DMS114 treated with DMSO at 0.1 percent for 48 hours (cell line): ENCODE measurements around the gene LMO1.

ENCODE experiments used
- DNase-seq: peaks from one replicate; lab custom pipeline; 2025; ENCODE audit not compliant: unreplicated experiment; lab: John Stamatoyannopoulos, UW

Gene LMO1

DNA sequence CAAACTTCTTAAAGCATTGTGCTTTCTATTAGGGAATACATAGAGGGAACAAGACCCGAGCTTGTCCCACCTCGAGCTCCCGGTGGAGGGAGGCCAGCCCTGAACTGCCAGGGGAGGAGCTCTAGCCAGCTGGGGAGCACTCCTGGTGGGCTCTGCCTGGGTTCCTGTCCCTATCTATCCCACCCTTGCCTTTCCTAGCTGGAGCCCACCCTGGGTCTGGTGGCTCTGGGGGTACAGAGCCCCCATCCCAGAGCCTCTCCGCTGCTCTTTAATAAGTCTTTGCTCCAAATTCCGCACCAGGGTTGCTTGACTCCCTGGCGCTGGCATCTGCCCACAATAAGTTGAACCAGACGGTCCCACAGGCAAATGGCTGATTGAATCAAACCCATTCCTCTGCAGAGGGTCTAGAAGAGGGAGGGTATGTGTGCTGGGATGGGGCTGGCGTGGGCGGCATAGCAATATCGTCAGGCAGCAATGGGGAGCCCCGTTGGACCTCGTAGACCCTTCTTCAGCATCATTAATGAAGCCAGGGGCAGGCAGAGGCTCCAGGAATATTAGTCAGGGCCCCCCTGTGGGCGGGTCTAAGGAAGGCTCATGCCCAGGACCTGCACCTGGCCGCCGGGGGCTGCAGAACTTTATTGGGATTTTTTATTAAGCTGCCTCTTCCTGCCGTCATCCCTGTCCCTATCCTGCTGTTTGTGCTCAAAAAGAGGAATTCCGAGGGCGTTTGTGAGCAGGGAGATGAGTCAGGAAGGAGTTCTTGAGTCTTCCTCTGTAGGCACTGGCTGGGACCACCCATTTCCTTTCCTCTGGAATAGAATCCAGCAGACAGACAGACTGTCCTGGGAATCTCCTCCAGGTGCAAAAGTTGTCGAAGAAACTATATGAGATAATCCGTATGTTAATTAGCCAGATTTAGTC is 56.3 kb downstream of the LMO1 start:
- no peak for DNase-seq

DNA sequence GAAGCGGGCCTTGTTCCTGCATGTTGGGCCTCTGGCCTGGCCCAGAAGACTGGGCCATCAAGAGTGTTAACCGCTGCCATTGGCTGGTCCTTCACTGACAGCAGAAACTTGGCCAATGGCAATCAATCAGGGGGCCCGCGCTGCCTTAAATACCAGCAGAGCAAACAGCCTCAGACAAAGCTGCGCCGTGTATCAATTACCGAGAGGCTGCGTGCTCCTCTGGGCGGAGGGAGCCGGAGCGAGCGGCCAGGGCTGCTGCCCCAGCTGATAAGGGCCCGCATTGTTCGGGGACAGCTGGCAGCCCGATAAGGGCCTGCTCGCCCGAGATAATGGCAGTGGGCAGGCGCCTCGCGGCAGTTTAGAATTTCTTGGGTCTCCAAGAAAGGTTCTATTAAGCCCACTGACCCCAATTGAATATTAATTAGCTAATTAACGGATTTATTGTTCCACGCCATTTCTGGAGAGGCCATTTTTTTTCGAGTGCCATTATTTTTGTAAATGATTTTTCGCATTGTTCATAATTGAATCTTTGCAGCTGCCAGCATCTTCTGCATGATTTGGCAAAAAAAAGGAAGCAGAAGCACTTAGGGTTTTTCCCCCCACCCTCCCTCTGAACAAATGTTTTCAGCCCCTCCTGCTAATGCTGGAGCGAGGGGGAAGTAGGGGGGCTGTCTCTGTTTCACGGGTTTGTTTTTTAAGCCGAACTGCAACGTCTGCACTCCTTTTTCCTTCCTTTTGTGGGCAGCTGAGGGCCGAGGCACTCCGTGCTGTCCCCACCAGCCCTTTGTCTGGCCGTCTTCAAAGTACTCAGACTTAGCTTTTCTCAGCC is 57.2 kb downstream of the LMO1 start:
- DNase-seq, result no peak

GRCh38 chr11:8205566-8205965 is 58.1 kb downstream of the LMO1 start:
- no peak for DNase-seq

DNA sequence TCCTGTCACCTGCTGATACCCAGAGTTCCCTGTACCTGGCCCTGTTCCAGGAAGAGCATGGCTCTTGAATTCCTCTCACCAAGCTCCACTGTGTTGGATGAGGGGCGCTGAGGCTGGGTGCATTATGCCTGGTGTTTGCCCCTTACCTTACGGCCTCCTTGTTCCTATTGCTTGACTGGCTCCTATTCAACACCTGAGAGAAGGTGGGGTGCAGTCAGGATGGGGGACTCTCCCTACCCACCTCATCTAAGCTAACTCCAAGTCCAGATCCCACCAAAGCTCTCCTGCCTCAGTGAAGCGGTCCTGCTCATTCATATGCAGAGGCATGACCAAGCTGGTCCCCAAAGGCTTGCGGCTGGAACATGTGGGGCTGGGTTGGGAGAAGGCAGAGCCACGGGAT is 59.1 kb downstream of the LMO1 start:
- no peak for DNase-seq

DNA sequence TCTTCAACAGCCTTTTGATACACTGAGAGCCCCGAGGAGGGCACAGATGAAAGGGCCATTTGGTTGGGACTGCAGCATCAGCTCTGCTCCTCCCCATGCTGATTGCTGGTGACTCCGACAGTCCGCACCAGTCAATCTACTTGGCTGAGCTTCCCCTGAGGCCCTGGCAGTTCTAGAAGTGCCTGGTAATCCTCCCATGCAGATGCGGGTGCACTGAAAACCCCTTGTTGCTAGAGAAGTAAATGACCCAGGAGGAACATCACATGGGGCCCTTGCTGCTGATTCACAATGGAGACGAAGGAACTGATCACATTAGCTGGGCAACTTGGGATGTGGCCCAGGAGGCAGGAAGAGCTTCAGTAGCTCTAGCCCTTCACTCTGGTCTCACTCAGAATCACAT is 59.7 kb downstream of the LMO1 start:
- no peak for DNase-seq

DNA sequence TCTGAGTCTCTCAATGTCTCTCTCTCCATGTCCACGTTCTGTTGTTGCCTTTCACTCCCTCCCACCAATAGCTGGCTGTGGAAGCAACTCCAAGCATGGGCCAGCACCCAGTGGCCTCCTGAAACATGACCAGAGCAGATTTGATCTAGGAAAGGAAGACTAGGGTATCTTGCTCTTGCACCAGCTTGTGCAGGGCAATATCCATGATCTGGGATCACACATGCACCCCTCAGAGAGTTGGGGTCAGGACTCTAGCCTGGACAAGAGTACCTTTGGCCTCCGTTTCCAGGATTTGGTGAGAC is 60.3 kb downstream of the LMO1 start:
- no peak for DNase-seq

GRCh38 chr11:8202516-8203413 is 60.9 kb downstream of the LMO1 start:
- DNase-seq, result no peak

- no peak for DNase-seq
These were observed 61.9 kb downstream of the LMO1 start for GRCh38 chr11:8201644-8202365.

GRCh38 chr11:8199676-8200075 is 64.0 kb downstream of the LMO1 start:
- DNase-seq, result no peak

DNA sequence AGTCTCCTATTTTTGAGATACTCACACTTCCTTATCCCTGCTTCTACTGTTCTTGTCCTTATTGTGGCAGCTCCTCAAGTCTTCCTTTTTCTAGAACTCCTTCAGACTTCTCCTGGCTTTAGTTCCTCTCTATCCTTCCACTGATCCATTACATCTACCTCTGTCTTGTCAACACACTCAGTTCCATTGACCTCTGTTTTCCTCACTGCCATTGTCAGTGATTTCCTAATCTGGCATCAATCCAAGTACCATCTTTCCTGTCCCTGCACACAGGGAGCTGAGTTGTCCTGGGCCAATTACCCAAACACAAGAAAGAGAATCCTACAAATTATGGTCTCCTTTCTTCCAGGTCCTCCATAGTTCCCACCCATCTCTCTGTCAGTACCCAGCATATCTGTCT is 66.9 kb downstream of the LMO1 start:
- DNase-seq, result no peak

GRCh38 chr11:8194956-8195355 is 68.7 kb downstream of the LMO1 start:
- no peak for DNase-seq

DNA sequence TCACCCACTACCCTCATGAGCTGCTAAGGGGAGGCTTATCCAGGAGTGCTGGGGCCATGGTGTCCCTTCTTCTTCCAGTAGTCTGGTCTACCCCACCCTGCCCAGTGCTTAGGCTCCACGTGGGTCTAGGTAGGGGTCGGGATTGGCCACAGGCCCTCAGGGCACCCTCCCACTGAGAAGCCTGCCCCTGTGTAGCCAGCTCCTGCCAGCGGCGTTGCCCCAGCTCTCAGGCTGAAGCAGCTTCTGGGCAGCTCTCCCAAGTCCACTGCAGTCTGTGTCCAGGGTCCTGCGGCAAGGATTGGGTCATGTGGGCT is 70.8 kb downstream of the LMO1 start:
- no peak for DNase-seq

- peak; percentile 10 for DNase-seq
These were observed 71.4 kb downstream of the LMO1 start for GRCh38 chr11:8192016-8192895.

- no peak for DNase-seq
These were observed 73.2 kb downstream of the LMO1 start for GRCh38 chr11:8190431-8190830.

DNA sequence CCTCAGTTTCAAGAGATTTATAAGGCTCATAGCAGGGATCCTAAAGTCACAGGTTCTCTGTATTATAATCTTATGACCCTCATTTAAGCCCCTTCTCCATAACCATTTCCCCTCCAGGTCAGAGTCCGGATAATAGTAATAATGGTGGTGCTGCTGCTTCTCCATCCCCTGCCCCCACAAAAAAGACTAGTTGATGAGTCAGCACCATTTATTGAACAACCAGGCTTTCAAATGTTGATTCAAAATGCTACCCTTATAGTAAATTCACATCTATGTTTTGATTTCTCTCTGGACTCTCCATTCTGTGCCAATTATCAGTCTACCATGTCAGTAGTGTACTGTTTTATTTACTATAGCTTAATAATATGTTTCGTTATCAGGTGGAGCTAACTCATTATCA is 77.2 kb downstream of the LMO1 start:
- DNase-seq, result no peak

GRCh38 chr11:8183111-8183510 is 80.6 kb downstream of the LMO1 start:
- DNase-seq, result no peak

DNA sequence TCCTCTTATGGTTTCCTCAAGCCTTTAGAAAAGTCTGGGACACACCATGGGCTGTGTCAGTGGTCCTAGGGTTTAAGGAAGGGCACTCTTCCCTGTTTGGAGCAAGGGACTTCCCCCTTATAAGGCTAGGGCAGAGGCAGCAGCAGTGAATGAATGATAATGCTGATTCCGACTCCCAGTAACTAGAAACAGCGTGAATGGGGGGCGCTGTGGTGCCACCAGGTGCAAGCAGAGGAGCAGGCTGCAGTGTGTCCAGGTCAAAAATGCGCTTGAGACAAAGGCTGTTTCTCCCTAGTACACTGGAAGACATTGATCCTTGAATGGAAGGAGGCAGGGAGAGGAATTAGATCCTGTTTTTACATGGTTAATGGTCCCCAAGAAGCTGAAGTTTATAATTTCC is 83.2 kb downstream of the LMO1 start:
- no peak for DNase-seq

GRCh38 chr11:8178297-8178696 is 85.4 kb downstream of the LMO1 start:
- no peak for DNase-seq

DNA sequence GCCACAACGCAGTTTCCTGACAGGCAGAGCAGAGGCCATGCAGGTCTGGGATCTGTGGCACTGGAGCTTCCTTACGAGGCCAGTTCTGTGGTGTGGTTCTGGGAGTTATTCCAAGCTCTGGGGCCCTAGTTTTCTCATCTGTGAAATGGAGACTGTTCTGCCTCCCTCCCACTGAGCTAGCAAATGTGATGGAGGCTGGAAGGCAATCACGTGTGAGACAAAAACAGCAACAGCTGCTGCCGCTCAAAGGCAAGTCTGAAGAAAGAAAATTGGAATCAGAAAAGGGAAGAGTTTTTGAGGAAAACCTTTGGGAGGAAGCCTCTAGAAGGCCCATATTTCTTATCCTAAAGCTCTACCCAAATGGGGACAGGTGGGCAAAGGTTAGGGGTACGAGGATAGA is 86.5 kb downstream of the LMO1 start:
- DNase-seq, result no peak
